Endodermal cell (in vitro differentiated cells): Measurements from ENCODE around the gene DBI. TPM values are rescaled to one million over a fixed set of nuclear protein-coding genes. Genes with fewer than 3 reads are reported as not detected.

Experiments used
- DNase-seq: peaks from one replicate; pipeline ENCODE4 v3.0.0-alpha.2; 2017
- H3K27ac ChIP-seq: 2 replicates; pipeline ENCODE4 v1.5.1; 2013; ENCODE audit warnings: mild to moderate bottlenecking, low read depth, low read length, moderate library complexity
- H3K27me3 ChIP-seq: 2 replicates; pipeline ENCODE4 v1.6.1; 2013; ENCODE audit warnings: mild to moderate bottlenecking, low read length, moderate library complexity; ENCODE audit not compliant: insufficient read depth, control insufficient read depth, poor library complexity, severe bottlenecking
- H3K36me3 ChIP-seq: 2 replicates; pipeline ENCODE4 v1.7.0; 2013; ENCODE audit warnings: mild to moderate bottlenecking, low read length, moderate library complexity; ENCODE audit not compliant: control insufficient read depth, insufficient read depth
- H3K4me1 ChIP-seq: one replicate; pipeline ENCODE4 v1.7.0; 2013; ENCODE audit warnings: low read length; ENCODE audit not compliant: control insufficient read depth, insufficient read depth
- H3K4me3 ChIP-seq: 2 replicates; pipeline ENCODE4 v1.5.1; 2013; ENCODE audit warnings: mild to moderate bottlenecking, low read length, moderate library complexity
- H3K9ac ChIP-seq: 2 replicates; pipeline ENCODE4 v1.6.1; 2013; ENCODE audit warnings: mild to moderate bottlenecking, low read length, moderate library complexity; ENCODE audit not compliant: poor library complexity, severe bottlenecking; ENCODE audit errors: extremely low read depth
- H3K9me3 ChIP-seq: 2 replicates; pipeline ENCODE4 v1.6.1; 2013; ENCODE audit warnings: mild to moderate bottlenecking, low read length, moderate library complexity; ENCODE audit not compliant: control insufficient read depth
- H3K27ac Mint-ChIP-seq: 2 replicates; pipeline ENCODE4 v1.8.0; 2020; ENCODE audit warnings: mixed read lengths
- H3K27me3 Mint-ChIP-seq: 2 replicates; pipeline ENCODE4 v1.8.0; 2021; ENCODE audit warnings: mild to moderate bottlenecking, mixed read lengths; ENCODE audit not compliant: insufficient read depth
- H3K36me3 Mint-ChIP-seq: 2 replicates; pipeline ENCODE4 v1.8.0; 2020; ENCODE audit warnings: low read depth, mixed read lengths
- H3K4me1 Mint-ChIP-seq: 2 replicates; pipeline ENCODE4 v1.8.0; 2020; ENCODE audit warnings: mixed read lengths
- H3K4me3 Mint-ChIP-seq: 2 replicates; pipeline ENCODE4 v1.8.0; 2020; ENCODE audit warnings: mild to moderate bottlenecking, moderate library complexity, mixed read lengths
- H3K9me3 Mint-ChIP-seq: 2 replicates; pipeline ENCODE4 v1.8.0; 2020; ENCODE audit warnings: mild to moderate bottlenecking, mixed read lengths
- WGBS, 2 experiments: methylation state at CpG; one replicate each; pipeline versions ENCODE4 v1.1.5 to v1.1.7; 2013; ENCODE audit warnings: missing lambda C conversion rate in 2 of 2, mixed read lengths in 1 of 2; ENCODE audit not compliant: insufficient coverage in 1 of 2, insufficient read length in 1 of 2; 5-methylcytosine and 5-hydroxymethylcytosine counted together
- long read RNA-seq, 4 experiments: library from polyadenylated mRNA in 2 of 4; library from RNA in 1 of 4; library from capped mRNA in 1 of 4; stranded (forward) in 3 of 4; unstranded in 1 of 4; transcript quantifications; one replicate each; pipeline ENCODE4 v2.0.0, GENCODE V29; 2020 to 2021; ENCODE audit warnings: inconsistent platforms in 1 of 4
- polyA plus RNA-seq, 2 experiments: library from polyadenylated mRNA; stranded (reverse); fragments of 50-300 nt; gene quantifications; one replicate each; pipeline ENCODE4 v1.2.3, GENCODE V29; 2013
- total RNA-seq, 2 donors: library from RNA; stranded (reverse); fragmentation: NEBNext Ultra II Directional in 1 of 2; extraction: Animal tissue kit (Norgen Biotek cat#: 25700) in 1 of 2; gene quantifications; 2 replicates in 1 of 2; 3 replicates in 1 of 2; pipeline ENCODE4 v1.2.1, GENCODE V29; 2021
- TF ChIP-seq, protein P1 (sequence below): fragments of 200-600 bp; sonication (generic); conservative IDR thresholded peaks from 2 replicates; pipeline ENCODE4 v1.5.0; 2021; ENCODE audit warnings: antibody characterized with exemption, mild to moderate bottlenecking

The DBI gene
- total RNA-seq = 100 to 1,000 TPM; 138 to 178 TPM
- polyA plus RNA-seq (2013, experiment 1 of 2) = 244 TPM
- 262 TPM for polyA plus RNA-seq (2013, experiment 2 of 2)
- long read RNA-seq, experiment 1, transcript DBI-202 (4 exons, 637 nt) = major isoform, 131 of 142 reads
- long read RNA-seq, experiment 1, partial matches to known transcripts = 6 of 142 reads
- long read RNA-seq, experiment 1, other reads (novel, unspliced or antisense) = 0 of 142 reads
- long read RNA-seq, experiment 2, transcript DBI-202 (4 exons, 637 nt) = major isoform, 159 of 163 reads
- long read RNA-seq, experiment 2, partial matches to known transcripts = 0 of 163 reads
- long read RNA-seq, experiment 2, other reads (novel, unspliced or antisense) = 2 of 163 reads
- long read RNA-seq, experiment 3, transcript DBI-202 (4 exons, 637 nt) = major isoform, 61 of 68 reads
- long read RNA-seq, experiment 3, partial matches to known transcripts = 0 of 68 reads
- long read RNA-seq, experiment 3, other reads (novel, unspliced or antisense) = 3 of 68 reads
- long read RNA-seq, experiment 4, partial matches to known transcripts = 0 of 2 reads
- long read RNA-seq, experiment 4, other reads (novel, unspliced or antisense) = 0 of 2 reads

DNA sequence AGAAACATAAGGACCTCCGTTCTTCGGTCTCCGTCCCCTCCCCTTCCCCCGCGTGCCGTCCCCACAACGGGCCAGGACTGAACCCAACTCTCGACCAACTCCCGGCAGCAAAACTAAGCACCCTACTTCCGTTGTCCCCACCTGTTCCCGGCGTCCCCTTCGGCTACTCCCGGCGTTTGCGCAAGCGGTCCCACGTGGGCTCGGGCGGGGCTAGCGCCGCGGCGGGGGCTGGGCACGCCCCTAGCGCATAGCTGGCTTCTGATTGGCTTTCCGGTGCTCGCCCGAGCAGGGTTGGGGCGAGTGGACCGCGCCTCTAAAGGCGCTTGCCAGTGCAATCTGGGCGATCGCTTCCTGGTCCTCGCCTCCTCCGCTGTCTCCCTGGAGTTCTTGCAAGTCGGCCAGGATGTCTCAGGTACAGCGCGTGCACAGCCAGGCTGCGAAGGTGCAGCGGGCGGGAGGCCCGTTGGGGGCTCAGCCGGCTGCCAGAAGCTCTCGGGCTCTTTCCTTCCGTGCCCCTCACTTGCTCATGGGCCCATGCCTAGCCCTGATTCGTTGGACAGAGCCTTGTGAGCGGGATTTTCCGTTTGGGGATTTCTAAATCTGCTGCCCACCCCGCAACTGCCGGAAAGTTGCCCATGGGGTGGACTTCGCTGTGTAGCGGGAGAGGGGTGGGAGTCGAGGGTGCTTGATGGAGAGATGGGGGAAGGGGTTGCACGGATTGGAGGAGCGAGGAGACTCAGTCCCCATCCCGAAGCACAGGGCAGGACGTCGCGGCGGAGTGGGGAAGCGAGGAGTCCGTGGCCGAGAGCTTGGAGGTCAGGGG, at the start of gene DBI, which contains the start of gene C2orf76:
Gene DBI, plus strand, starts transcription at position 329 of the 823 bp plus-strand sequence. Its CDS starts 75 bp downstream, at position 404.
Gene C2orf76, minus strand, starts transcription at position 186 of the 823 bp plus-strand sequence. CDS start 26,875 bp downstream, outside the sequence.
- H3K4me3 Mint-ChIP-seq = peak within 1 kb of the TSS; percentile 97

DNA sequence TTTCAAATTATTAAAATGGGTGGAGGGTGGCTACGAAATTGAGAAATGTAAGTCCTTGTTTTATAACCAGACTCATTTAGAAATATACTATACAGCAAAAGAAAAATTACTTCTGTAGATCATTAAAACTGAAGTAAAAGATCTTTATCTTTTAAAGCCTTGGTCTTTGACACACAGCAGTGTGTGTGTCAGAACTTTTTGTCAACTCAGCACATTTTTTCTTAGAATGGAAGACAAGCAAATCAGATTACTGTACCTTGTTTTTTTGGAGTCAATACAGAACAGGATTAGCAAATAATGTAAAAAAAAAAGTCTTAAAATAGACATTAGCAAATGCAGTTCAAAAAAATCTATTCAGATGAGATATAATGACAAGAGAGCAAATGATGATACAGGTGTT, 49.2 kb upstream of the DBI start:
- no peaks in the 10 kb centered on the region for H3K27me3 Mint-ChIP-seq
- DNase-seq = no peak
- Histone ChIP-seq H3K27ac (no peak overlapping the region), H3K9me3 (no peaks in the 10 kb centered on the region), H3K4me1 (no peaks in the 10 kb centered on the region), H3K27me3 (no peaks in the 10 kb centered on the region), H3K4me3 (no peak overlapping the region), H3K9ac (no peak overlapping the region), H3K36me3 (no peaks in the 10 kb centered on the region)
- H3K4me3 Mint-ChIP-seq = no peak overlapping the region
- WGBS, 2 experiments = no CpG with 5 or more reads among the region's 1 CpG
- H3K9me3 Mint-ChIP-seq = no peaks in the 10 kb centered on the region
- no peaks in the 10 kb centered on the region for H3K36me3 Mint-ChIP-seq
- TF ChIP-seq, protein P1, sequence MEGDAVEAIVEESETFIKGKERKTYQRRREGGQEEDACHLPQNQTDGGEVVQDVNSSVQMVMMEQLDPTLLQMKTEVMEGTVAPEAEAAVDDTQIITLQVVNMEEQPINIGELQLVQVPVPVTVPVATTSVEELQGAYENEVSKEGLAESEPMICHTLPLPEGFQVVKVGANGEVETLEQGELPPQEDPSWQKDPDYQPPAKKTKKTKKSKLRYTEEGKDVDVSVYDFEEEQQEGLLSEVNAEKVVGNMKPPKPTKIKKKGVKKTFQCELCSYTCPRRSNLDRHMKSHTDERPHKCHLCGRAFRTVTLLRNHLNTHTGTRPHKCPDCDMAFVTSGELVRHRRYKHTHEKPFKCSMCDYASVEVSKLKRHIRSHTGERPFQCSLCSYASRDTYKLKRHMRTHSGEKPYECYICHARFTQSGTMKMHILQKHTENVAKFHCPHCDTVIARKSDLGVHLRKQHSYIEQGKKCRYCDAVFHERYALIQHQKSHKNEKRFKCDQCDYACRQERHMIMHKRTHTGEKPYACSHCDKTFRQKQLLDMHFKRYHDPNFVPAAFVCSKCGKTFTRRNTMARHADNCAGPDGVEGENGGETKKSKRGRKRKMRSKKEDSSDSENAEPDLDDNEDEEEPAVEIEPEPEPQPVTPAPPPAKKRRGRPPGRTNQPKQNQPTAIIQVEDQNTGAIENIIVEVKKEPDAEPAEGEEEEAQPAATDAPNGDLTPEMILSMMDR = no peak
- no peaks in the 10 kb centered on the region for H3K4me1 Mint-ChIP-seq
- no peak overlapping the region for H3K27ac Mint-ChIP-seq

More for the DNA sequence above, at the start of gene DBI, which contains the start of gene C2orf76:
- H3K36me3 ChIP-seq = peaks cover 37% of the 10 kb centered on the region
- TF ChIP-seq, protein P1 = no peak
- Mint-ChIP-seq H3K27ac (peak within 1 kb of the TSS; percentile 97), H3K36me3 (peaks cover 32% of the 10 kb centered on the region), H3K9me3 (no peaks in the 10 kb centered on the region), H3K27me3 (no peaks in the 10 kb centered on the region), H3K4me1 (peaks cover 23% of the 10 kb centered on the region)
- peaks cover 11% of the 10 kb centered on the region for H3K9me3 ChIP-seq
- peak within 1 kb of the TSS; percentile 83 for H3K9ac ChIP-seq
- H3K4me3 ChIP-seq = peak within 1 kb of the TSS; percentile 89
- H3K4me1 ChIP-seq = peaks cover 4% of the 10 kb centered on the region
- DNase-seq = peak; percentile 98
- H3K27me3 ChIP-seq = no peaks in the 10 kb centered on the region
- 0% methylated on average over 29 to 65 of the region's 65 CpGs for WGBS, 2 experiments
- H3K27ac ChIP-seq = peak within 1 kb of the TSS; percentile 62

DNA sequence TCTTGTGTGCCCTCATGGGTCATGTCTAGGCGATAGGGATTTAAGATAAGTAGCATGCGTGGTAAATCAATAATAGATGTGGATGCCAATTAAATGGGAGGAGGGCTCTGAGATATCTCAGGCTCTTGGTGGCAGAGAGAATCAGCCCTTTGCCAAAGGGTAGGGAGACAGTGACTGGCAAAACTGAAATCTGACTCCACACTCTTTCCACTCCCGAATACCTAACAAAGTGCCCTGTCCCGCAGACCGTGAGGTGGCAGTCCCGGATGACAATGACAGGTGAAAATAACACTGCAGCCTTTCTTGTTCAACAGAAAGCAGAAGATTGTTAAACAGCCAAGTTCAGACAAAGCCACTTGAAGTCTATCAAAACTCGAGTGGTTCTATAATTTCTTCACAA, 47.2 kb upstream of the DBI start:
- TF ChIP-seq, protein P1 = no peak
- WGBS, 2 experiments = 86 to 93% methylated on average over 6 to 7 of the region's 7 CpGs
- DNase-seq = no peak
- Mint-ChIP-seq H3K4me3 (no peak overlapping the region), H3K27me3 (no peaks in the 10 kb centered on the region), H3K9me3 (no peaks in the 10 kb centered on the region), H3K4me1 (no peaks in the 10 kb centered on the region), H3K36me3 (no peaks in the 10 kb centered on the region), H3K27ac (no peak overlapping the region)
- H3K36me3 ChIP-seq = no peaks in the 10 kb centered on the region
- no peaks in the 10 kb centered on the region for H3K9me3 ChIP-seq
- no peak overlapping the region for H3K27ac ChIP-seq
- no peak overlapping the region for H3K4me3 ChIP-seq
- H3K27me3 ChIP-seq = no peaks in the 10 kb centered on the region
- no peaks in the 10 kb centered on the region for H3K4me1 ChIP-seq
- H3K9ac ChIP-seq = no peak overlapping the region
